Measurements from ENCODE around the gene OR2A5.

- TF ChIP-seq CTCF (IDR thresholded peaks at IDR 0.05; ENCODE audit: insufficient read depth, low read length, poor library complexity, severe bottlenecking): no peak
- TF ChIP-seq EZH2phosphoT487 (conservative IDR thresholded peaks at IDR 0.05; ENCODE audit: low read length): no peak
Measured at GRCh38 chr7:144006692-144007042, 42.1 kb upstream of the OR2A5 start.
